ENCODE data around the gene SLC22A9. TPM values are rescaled to one million over a fixed set of nuclear protein-coding genes. Genes with fewer than 3 reads are reported as not detected.

The SLC22A9 gene
- polyA plus RNA-seq, 1 donor from 2014 or later: not detected

GRCh38 chr11:63380130-63380529 is 10.5 kb downstream of the SLC22A9 start (continued):
- TF ChIP-seq EP300 (conservative IDR thresholded peaks at IDR 0.05; ENCODE audit: poor library complexity, severe bottlenecking) (no peak), SMC3 (conservative IDR thresholded peaks at IDR 0.05; ENCODE audit: poor library complexity) (no peak)

DNA sequence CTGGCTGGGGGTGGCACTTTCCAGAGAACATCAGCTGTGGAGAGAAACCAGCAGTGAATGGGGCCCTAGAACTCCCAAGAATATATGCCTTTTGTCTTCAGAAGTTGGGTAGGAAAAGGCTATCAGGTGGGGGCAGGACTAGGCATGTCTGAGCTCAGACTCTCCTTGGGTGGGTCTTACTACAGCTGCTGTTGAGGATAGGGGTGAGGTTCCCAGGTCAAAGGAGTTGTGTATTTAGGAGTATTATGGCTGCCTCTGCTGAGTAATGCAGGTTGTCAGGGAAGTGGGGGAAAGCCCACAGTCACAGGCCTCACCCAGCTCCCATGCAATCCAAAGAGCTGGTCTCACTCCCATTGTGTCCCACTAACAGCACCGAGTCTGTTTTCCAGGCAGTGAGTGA is 26.1 kb downstream of the SLC22A9 start:
- no peak overlapping the region for H3K4me3 ChIP-seq (ENCODE audit: low read length)
- no peaks in the 10 kb centered on the region for H3K79me2 ChIP-seq (replicated peaks; ENCODE audit: insufficient read depth, low read length)
- H3F3A ChIP-seq (ENCODE audit: insufficient read depth, low read length, poor library complexity, severe bottlenecking): no peaks in the 10 kb centered on the region
- no peaks in the 10 kb centered on the region for H3K9me3 ChIP-seq (ENCODE audit: low read length)
- no peak overlapping the region for H3K9ac ChIP-seq (ENCODE audit: low read length)
- no peak overlapping the region for H3K27ac ChIP-seq (ENCODE audit: low read length)
- no peaks in the 10 kb centered on the region for H4K20me1 ChIP-seq (ENCODE audit: insufficient read depth)
- H3K9me2 ChIP-seq (ENCODE audit: insufficient read depth, low read length): no peaks in the 10 kb centered on the region
- H3K4me2 ChIP-seq (ENCODE audit: low read length): no peak overlapping the region
- no peak overlapping the region for H2AFZ ChIP-seq (ENCODE audit: low read depth, low read length)
- TF ChIP-seq REST (IDR thresholded peaks at IDR 0.05; ENCODE audit: borderline replicate concordance) (no peak), EZH2 (IDR thresholded peaks at IDR 0.05; ENCODE audit: borderline replicate concordance, insufficient read depth, low read length, poor library complexity, severe bottlenecking) (no peak), EP300 (conservative IDR thresholded peaks at IDR 0.05; ENCODE audit: poor library complexity, severe bottlenecking) (no peak), TAF1 (IDR thresholded peaks at IDR 0.05; ENCODE audit: low read depth) (no peak), RAD21 (conservative IDR thresholded peaks at IDR 0.05) (no peak)
- H3K36me3 ChIP-seq (ENCODE audit: insufficient read depth, low read length): no peaks in the 10 kb centered on the region
- H3K27me3 ChIP-seq (ENCODE audit: insufficient read depth, low read depth, low read length): no peaks in the 10 kb centered on the region

GRCh38 chr11:63404161-63404935 is 34.8 kb downstream of the SLC22A9 start:
- no peak overlapping the region for H3K27ac ChIP-seq (ENCODE audit: low read length)
- no peaks in the 10 kb centered on the region for H3K36me3 ChIP-seq (ENCODE audit: insufficient read depth, low read length)
- no peaks in the 10 kb centered on the region for H3K9me3 ChIP-seq (ENCODE audit: low read length)
- H2AFZ ChIP-seq (ENCODE audit: low read depth, low read length): no peak overlapping the region
- no peaks in the 10 kb centered on the region for H3K27me3 ChIP-seq (ENCODE audit: insufficient read depth, low read depth, low read length)
- no peak overlapping the region for H3K9ac ChIP-seq (ENCODE audit: low read length)
- H3K9me2 ChIP-seq (ENCODE audit: insufficient read depth, low read length): no peaks in the 10 kb centered on the region
- H3F3A ChIP-seq (ENCODE audit: insufficient read depth, low read length, poor library complexity, severe bottlenecking): no peaks in the 10 kb centered on the region
- no peaks in the 10 kb centered on the region for H3K79me2 ChIP-seq (replicated peaks; ENCODE audit: insufficient read depth, low read length)
- H3K4me3 ChIP-seq (ENCODE audit: low read length): no peak overlapping the region
- H4K20me1 ChIP-seq (ENCODE audit: insufficient read depth): no peaks in the 10 kb centered on the region
- TF ChIP-seq EP300 (conservative IDR thresholded peaks at IDR 0.05; ENCODE audit: poor library complexity, severe bottlenecking) (no peak), POLR2AphosphoS5 (IDR thresholded peaks at IDR 0.05) (no peak), EZH2 (IDR thresholded peaks at IDR 0.05; ENCODE audit: borderline replicate concordance, insufficient read depth, low read length, poor library complexity, severe bottlenecking) (no peak), CTCF (IDR thresholded peaks at IDR 0.05; ENCODE audit: poor library complexity, severe bottlenecking) (no peak), TAF1 (IDR thresholded peaks at IDR 0.05; ENCODE audit: low read depth) (no peak), SMC3 (conservative IDR thresholded peaks at IDR 0.05; ENCODE audit: poor library complexity) (no peak), MXI1 (conservative IDR thresholded peaks at IDR 0.05; ENCODE audit: poor library complexity, severe bottlenecking) (no peak), REST (IDR thresholded peaks at IDR 0.05; ENCODE audit: borderline replicate concordance) (no peak), RAD21 (conservative IDR thresholded peaks at IDR 0.05) (no peak)
- H3K4me2 ChIP-seq (ENCODE audit: low read length): no peak overlapping the region
